ENCODE measurements around the gene LAIR2.

Gene LAIR2

GRCh38 chr19:54502518-54503048 is at the start of gene LAIR2:
LAIR2 (plus strand) TSS chr19:54502831; CDS start chr19:54502919, 88 bp downstream.
- DNase-seq (ENCODE audit: low read depth, low spot score) = no peak

- no peak for DNase-seq (ENCODE audit: low read depth, low spot score)
These were observed 48.5 kb upstream of the LAIR2 start for GRCh38 chr19:54453921-54454780.

GRCh38 chr19:54454781-54455675 is 47.6 kb upstream of the LAIR2 start:
- no peak for DNase-seq (ENCODE audit: low read depth, low spot score)

- DNase-seq (ENCODE audit: low read depth, low spot score) = no peak
These were observed 46.7 kb upstream of the LAIR2 start for GRCh38 chr19:54455786-54456422.

- no peak for DNase-seq (ENCODE audit: low read depth, low spot score)
These were observed 45.9 kb upstream of the LAIR2 start for GRCh38 chr19:54456423-54457373.

GRCh38 chr19:54457773-54458647 is 44.6 kb upstream of the LAIR2 start:
- no peak for DNase-seq (ENCODE audit: low read depth, low spot score)

GRCh38 chr19:54458648-54459281 is 43.9 kb upstream of the LAIR2 start:
- DNase-seq (ENCODE audit: low read depth, low spot score) = no peak

GRCh38 chr19:54459282-54460229 is 43.1 kb upstream of the LAIR2 start:
- DNase-seq (ENCODE audit: low read depth, low spot score) = no peak

- no peak for DNase-seq (ENCODE audit: low read depth, low spot score)
These were observed 42.2 kb upstream of the LAIR2 start for GRCh38 chr19:54460230-54461005.

GRCh38 chr19:54461210-54461609 is 41.4 kb upstream of the LAIR2 start:
- DNase-seq (ENCODE audit: low read depth, low spot score) = no peak

- no peak for DNase-seq (ENCODE audit: low read depth, low spot score)
These were observed 41.0 kb upstream of the LAIR2 start for GRCh38 chr19:54461613-54462012.

GRCh38 chr19:54462047-54462654 is 40.5 kb upstream of the LAIR2 start:
- no peak for DNase-seq (ENCODE audit: low read depth, low spot score)

GRCh38 chr19:54462655-54463530 is 39.7 kb upstream of the LAIR2 start:
- DNase-seq (ENCODE audit: low read depth, low spot score) = peak; percentile 33

- DNase-seq (ENCODE audit: low read depth, low spot score) = peak; percentile 87
These were observed 39.0 kb upstream of the LAIR2 start, which contains the start of gene LENG9 for GRCh38 chr19:54463531-54464043. LENG9 (minus strand) TSS chr19:54463778; CDS start chr19:54463526, 252 bp downstream.

- DNase-seq (ENCODE audit: low read depth, low spot score) = peak; percentile 75
These were observed 38.5 kb upstream of the LAIR2 start for GRCh38 chr19:54464044-54464629.
